Right forelimb (tissue), 1 donor: ENCODE measurements around the gene GNPTG.

Source experiments
- DNase-seq: peaks from one replicate; pipeline ENCODE4 v3.0.0-alpha.2; 2018

The GNPTG gene

DNA sequence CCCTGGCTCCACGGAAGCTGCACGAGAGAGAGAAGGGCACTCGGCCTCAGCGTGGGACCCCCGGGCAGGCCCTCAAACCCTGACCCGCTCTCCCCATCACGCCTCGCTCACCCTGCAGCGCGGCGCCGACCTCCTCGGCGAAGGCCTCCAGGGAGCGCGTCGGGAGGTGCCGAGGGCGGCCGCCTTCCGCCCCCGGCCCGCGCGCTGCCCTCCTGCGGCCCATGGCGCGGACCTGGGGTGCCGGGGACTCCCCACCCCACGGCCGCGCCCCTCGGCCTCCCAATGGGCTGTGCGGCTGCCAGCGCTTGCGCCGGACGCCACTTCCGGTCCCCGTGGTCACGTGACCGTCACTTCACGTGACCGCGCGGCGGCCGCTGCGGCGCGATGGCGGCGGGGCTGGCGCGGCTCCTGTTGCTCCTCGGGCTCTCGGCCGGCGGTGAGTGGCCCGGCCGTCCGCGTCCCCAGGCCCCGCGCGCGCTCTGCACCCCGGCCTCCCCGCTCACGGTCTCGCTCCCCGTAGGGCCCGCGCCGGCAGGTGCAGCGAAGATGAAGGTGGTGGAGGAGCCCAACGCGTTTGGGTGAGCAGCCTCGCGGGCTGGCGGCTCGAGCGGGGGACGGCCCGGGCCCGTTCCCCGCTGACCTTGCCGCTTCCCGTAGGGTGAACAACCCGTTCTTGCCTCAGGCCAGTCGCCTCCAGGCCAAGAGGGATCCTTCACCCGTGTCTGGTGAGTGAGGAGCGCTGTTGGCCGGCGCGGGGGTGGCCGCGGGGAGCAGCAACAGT lies at the start of gene GNPTG, which contains the start of gene TSR3:
Gene GNPTG (plus strand): TSS at position 350 of the 781 bp plus-strand sequence. CDS start 35 bp downstream, at position 385.
Gene TSR3 (minus strand): TSS at position 297 of the 781 bp plus-strand sequence. CDS start 74 bp downstream, at position 223.
- peak; percentile 91 for DNase-seq

DNA sequence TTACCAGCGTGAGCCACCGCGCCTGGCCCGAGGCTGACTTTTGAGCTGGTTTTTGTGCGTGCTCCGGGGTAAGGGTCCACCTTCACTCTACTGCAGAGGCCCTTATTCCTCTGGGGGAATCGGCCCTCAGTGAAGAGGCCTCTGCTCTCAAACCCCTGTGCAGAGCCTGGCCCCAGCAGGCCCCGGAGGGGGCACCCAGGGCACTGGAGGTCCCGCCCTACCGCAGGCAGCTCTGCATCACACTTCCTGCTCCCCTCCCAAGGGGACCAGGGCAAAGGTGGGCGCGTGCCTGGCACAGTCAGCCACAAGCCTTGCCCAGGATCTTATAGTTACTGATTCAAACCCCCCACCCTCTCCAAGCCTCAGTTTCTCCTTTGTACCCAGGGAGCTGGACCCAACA lies 45.9 kb upstream of the GNPTG start:
- DNase-seq: no peak

DNA sequence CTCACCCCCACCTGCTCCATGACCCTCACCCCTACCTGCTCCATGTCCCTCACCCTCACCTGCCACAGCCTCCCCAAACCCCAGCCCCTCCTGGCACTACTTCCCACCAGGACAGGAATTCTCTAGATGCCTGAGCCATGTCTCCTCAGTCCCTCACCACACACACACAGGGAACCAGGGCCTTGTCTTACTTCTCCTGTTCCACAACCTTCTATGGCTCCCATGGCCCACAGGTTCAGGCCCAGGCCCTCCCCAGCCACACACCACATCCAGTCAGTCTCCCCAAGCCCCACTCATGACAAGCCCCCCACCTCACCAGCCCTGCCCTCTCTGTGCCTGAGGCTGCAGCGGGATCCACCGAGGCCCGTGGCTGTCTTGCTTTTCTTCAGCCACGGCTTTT lies 45.4 kb upstream of the GNPTG start:
- no peak for DNase-seq

DNA sequence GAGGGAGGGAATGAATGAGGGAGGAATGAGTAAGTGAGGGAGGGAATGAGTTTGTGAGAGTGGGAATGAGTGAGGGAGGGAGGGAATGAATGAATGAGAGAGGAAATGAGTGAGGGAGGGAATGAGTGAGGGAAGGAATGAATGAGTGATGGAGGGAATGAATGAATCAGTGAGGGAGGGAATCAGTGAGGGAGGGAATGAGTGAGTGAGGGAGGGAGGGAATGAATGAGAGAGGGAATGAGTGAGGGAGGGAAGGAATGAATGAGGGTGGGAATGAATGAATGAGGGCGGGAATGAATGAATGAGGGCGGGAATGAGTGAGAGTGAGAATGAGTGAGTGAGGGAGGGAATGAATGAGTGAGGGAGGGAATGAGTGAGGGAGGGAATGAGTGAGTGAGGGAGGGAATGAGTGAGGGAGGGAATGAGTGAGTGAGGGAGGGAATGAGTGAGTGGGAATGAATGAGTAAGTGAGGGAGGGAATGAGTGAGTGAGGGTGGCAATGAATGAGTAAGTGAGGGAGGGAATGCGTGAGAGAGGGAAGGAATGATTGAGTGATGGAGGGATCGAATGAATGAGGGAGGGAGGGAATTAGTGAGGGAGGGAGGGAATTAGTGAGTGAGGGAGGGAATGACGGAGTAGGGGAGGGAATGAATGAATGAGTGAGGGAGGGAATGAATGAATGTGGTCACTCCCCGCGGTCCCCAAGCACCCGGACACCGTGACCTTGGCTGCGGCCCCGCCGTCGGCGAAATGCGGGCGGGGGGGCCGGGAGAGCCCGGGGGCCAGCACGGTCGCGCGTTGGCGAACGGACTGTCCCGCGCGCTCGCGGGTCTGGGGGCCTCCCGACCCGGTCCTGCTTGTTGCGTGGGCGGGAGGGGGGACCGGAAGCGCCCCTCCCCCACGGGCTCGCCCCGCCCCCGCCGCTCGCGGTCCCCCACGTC lies 43.4 kb upstream of the GNPTG start:
- no peak for DNase-seq

DNA sequence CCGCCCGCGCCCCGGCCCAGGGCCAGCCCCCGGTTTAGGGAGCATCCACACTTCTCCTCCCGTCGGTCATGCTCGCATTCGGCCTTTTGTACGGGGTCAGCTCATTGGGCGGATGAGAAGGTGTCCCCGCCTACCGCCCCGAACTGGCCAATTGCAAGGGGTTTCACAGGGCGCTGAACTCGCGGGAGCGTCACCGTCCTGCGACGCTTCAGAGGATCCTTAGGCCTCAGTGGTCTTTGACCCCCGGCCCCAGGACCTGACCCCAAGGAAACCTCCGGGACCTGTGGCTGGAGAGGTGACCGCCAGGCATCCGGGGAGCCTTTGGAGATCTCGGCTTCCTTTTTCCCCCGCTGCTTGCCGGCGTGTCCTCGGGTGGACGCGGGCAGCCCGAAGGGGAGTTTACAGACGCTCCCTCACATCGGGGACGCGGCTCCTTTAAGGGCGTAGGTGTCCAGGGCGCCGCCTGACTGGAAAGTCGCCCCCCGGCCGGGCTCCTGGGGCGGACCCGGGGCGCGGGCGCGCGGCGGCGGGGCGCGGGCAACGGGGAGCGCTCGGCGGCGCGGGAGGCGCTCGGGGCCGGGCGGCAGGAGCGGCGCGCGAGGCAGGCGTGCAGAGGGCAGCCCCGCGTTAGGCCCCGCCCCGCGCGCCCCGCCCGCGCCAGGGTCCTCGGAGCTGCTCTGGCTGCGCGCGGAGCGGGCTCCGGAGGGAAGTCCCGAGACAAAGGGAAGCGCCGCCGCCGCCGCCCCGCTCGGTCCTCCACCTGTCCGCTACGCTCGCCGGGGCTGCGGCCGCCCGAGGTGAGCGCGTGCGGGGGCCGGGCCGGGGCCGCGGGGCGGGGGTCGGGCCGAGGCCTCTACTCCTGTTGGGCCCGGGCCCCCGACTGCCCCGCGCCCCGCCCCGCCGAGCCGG lies 42.5 kb upstream of the GNPTG start, which contains the start of gene UBE2I:
Gene UBE2I (plus strand): TSS at position 660 of the 909 bp plus-strand sequence. CDS start 4,395 bp downstream, outside the sequence.
- DNase-seq: peak; percentile 100

DNA sequence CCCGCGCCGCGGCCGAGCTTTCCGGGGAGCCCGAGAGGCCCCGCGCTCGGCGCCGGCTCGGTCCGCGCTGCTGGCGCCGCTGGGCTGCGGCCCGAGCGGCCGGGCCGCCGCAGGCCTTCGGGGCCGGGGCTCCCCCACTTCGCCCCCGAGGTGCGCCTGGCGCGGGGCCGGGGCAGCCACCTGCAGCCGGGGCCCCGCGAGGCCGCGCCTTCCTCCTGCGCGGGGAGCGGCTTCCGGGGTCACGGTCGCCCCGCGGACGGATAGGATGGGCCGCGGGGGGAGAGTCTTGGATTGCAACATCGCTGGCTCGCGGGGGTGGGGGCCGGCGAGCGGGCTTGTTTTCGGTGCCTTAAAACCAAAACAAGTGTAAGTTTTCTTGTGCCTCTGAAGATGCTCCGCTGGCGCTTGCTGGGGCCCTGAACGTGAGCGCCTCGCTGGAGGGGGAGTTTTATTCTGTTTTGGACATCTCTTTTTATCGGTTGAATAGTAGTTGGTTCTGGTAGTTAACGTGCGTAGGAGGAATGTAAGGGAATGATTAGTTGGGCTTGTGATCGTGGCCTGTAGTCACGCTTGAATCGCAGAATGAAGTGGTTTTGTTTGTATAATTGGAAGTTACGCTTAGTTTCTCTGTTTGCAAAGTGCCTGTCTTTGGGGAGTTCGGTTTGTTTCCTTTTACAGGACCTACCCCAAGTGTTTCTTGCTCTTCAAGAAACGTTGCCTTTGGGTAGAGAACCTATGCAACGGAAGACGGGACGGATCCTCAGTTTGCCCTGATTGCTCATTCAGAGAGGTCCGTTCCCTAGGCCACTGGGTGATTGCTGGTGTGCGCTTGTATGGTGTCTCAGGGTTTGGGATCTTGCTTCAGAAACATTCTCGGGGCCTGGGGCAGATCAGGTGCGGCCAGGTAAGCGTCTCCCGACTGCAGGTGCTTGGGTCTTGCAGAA lies 41.6 kb upstream of the GNPTG start:
- DNase-seq: no peak

DNA sequence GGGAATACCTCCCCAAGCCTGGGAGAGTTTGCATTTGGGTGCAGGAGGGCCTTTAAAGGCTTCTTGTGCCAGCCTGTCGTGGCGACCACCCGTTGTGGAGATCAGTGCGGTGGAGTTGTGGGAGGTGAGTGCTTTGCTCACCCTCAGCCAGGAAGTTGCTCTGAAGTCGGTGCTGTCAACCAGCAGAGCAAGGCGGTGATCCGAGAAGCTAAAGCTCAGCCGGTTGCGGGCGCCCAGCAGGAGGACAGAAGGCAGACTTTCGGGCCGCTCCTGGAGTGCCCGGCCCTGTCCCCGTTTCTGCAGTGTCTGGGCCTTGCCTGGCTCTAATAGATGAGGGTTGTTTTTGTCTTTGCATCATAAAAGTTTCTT lies 40.9 kb upstream of the GNPTG start:
- no peak for DNase-seq

DNA sequence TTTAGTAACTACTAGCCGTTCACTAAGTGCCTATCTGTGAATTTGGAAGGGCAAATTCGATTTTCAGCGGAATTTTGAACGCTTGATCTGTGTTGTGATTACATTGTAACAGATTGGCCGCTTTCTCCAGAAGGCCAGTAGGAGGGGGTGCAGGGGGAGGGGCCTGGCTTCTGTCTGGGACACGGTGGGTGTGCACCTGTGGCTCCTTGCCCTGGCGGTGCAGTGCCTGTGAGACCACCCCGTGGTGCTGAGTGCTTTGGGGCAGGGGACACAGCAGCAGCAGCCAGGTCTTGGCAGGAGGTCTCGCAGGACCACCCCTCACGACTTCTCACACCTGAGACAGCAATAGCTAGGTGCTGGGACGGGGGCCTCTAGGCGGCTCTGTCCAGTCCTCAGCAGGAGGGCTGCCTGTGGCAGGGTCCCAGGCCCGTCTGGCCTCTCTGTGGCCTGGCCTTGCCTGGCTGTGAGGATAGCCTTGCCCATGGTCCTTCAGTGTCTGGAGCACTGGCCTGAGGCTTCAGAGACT lies 40.5 kb upstream of the GNPTG start:
- DNase-seq: no peak

DNA sequence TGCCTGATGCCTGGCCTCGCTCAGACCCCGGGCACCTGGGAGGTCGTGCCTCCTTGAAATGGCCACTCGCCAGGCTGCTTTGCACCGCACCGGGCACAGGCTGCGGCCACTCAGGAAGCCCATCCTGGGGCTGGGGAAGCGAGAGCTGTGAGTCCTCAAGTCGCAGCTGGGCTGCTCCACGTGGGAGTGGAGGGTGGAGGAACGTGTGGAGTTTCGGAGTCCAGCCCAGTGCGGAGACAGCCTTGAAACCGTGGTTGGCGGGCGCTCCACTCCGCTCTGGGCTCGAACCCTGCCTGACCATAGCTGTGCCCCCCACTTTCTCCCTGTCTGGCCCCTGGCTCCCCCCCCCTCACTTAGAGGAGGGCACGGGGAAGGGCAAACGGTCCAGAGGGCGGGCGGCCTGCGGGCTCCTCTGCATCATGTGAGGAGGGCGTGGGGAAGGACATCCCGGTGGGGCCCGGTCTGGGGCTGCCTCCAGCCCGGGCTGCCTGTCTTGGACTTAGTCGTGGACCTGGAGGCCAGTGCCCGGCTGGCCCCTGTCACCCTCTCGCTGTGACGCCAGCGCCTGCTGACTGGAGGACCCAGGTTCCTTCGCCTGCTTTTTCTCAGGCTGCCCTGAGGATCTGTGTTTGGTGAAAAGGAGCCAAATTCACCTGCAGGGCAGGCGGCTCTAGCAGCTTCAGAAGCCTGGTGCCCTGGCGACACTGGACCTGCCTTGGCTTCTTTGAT lies 39.8 kb upstream of the GNPTG start:
- no peak for DNase-seq

DNA sequence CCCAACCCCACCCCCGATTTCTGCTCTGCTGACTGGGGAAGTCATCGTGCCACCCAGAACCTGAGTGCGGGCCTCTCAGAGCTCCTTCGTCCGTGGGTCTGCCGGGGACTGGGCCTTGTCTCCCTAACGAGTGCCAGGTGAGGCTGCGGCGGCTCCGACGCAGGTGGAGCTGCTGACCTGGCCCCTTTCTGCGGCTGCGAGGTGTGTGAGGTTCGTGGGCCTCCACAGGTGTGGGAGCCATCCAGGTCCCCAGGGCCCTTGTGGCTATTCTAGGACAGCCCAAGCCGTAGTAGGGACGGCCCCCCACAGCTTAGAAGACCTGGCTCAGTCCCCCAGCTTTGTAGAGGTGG lies 39.3 kb upstream of the GNPTG start:
- no peak for DNase-seq

DNA sequence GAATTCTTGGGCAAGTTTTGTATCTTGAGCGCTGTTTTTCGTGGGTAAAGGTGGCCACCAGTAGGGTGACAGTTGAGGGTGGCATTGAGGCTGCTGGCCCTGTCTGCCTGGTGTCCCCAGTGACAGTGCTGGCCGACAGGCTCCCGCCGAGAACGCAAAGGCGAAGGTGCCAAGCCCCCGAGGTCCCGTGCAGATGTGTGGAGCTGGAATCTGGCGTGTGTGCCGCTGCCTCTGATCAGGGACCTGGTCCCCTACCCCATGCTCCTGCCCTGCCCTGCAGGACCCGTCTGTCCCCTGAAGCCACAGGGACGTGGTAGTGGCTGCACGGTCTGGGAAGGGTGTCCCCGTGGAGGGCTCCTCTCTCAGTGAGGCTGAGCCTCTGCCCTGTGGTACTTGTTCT lies 38.8 kb upstream of the GNPTG start:
- no peak for DNase-seq

DNA sequence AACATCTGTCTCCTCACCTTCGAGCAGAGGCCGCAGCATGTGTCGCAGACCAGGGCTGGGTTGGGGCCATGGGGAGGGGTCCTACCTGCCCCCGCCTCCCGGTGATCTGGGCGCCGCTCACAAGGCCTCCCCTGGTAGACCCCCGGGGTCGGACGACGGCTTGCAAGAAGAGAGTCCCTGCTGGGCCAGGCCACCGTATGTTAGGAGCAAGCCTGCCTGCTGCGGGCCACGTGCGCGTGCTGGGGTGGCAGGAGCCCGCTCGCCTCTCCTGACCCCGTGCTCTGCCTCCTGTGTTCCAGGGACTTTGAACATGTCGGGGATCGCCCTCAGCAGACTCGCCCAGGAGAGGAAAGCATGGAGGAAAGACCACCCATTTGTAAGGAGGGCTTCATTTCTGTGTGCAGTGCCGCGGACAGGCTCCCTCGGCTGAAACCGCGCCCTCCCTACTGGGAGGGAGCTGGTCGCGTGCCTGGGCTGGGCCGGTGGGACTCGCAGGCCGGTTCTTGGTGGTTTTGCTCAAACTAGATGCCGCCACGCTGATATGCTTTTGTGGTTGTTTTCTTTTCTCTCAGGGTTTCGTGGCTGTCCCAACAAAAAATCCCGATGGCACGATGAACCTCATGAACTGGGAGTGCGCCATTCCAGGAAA lies 37.9 kb upstream of the GNPTG start:
- no peak for DNase-seq

DNA sequence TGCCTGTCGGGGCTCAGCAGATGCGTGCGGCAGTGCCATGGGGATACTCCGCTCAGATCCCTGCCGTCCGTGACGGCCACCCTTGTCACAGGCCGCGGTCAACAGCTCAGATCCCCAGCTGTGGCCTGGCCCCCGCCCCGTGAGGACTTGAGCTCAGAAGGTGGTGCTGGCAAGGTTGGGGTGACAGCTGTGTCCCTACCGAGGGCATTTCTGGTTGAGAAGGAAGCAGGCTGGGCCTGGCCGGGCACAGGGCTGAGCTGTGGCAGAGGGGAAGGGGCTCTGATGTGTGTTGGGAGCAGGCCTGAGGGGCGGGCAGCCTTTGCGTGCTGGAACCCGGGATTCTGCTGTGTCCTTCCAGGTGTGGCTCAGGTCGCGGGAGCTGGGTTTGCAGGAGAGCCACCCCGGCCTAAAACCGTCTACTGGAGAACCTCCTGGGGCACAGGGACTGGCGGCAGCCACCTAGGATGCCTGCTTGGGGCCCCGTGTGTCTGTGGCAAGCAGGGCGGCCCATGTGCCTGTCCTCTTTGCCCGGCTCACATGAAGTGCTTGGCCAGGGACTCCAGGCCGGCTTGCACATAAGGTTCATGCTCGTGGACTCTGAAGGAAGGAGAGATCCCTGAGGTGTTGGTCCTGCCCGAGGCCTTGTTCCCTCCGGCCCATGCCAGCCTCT lies 37.2 kb upstream of the GNPTG start:
- DNase-seq: no peak

DNA sequence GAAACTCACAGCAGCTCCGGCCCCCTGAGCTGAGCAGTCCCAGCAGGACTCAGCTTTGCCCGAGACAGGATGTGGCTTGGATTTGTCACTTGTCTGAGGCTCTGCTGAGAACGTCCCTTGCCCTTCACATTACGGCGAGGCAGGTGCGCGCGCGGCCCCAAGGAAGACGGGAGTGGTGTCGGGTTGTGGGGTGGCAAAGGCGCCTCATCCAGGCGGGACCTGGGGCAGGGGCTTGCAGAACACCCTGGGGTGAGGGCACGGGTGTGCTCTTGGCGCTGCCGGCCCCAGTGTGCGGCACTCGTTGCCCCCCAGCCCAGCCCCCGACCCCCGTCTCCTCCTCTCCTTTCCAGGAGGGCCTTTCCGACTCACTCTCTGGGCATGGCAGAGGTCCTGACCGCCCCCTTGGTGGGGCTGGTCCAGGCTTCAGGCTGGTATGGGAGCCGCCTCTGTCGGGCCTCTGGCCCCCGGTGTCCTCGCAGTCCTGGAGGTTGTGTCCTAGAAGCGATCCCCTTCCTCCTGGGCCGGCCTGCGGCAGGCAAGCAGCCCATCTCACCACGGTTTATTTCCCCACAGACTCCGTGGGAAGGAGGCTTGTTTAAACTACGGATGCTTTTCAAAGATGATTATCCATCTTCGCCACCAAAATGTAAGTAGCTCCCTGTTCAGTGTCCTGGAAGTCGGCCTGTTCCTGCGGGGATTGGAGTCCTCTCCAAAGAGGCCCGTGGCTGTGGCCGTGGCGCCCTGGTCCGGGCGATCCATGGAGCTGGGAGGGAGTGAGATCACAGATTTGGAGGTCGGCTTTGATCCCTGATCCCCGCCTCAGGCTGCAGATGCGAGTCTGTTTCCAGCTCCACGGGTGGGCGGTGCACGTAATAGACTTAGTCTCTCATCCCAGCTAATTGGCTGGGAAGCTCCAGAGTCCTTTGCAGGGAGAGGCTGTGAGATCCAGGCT lies 36.4 kb upstream of the GNPTG start:
- no peak for DNase-seq

DNA sequence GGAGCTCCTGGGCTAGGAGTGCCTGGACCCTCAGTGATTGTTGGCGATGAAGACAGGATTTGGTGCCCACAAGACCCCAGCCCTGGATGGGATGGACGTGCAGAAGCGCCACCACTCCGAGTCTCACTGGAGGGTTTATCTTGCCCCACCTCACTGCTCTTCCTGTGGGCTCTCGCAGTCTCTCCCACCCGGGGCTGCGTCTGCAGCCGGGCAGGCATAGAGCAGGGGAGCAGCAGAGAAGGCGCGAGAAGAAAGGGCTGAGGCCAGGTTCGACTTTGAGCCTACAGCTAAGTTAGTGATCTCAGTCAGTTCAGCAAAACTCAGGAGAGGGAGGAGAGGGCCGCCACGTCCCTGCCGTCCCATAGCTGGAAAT lies 35.7 kb upstream of the GNPTG start:
- no peak for DNase-seq

DNA sequence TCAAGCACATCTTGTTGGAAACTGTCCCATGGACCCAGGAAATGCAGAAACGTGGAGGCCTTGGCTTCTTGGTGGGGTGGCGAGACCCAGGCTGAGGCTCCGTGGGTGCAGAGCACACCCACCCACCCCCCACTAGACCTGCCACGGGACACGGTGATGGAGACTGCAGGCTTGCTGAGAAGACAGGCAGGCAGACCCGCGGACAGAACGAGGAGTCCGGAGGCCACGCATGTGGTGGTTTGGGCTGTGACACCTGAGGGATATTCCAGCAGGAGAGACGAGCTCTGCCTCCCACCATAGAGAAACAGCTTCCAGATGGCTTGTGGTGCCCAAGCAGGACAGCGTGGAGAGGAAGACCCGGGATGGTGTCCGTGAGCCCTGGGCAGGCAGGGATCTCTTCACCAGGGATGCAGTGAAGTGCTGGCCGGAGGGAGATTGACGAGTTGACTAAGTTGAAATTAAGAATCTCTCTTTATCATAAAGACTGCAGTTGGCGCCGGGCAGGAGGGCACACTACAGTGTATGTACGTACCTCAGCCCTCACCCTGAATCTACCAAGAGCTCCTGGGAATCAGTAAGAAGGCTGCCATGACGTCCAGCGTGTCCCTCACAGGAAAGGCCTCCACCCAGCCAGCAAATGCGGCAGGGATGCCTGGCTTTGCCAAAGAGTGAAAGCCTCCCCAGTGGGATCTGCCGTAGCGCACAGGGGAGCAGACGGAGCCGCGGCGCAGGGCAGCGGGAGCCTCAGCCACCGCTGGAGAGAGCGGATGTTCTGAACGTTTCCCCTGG lies 34.1 kb upstream of the GNPTG start:
- no peak for DNase-seq

DNA sequence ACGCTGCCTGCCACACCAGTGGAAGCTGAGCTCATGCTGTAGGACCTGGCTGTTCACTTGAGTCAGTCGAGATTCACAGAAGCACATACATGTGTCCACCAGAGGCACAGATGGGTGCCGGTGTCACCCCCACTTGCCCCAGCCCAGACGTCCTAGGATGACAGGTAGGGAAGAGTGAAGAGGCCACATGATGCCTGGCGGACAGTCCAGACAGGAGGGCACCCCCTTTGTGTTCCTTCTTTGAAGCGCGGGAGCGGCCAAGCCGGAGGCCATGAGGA lies 33.5 kb upstream of the GNPTG start:
- no peak for DNase-seq

DNA sequence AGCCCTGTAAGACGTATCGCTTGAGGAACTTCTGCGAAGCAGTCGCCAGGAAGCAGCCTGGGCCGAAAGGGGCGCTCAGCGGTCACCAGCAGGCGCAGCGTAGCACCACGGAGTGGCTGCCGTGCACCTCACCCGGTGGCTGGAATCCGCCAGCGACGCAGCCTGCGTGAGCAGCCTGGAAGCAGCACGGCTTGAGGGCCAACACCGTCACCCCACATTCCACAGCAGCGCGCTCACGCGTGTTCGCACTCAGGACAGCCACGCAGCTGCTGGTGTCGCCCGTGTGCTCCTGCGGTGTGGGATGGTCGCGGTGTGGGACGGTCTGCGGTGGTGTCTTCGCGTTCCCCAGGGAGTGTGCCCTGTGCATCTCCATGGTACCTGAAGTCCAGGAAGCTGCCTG lies 32.7 kb upstream of the GNPTG start:
- no peak for DNase-seq
